Esophagus muscularis mucosa (tissue), 4 donors: ENCODE measurements around the gene HSPG2.
A peak's percentile ranks its signal among the peaks of the same experiment; 100 is the strongest.

ENCODE experiments used
- EP300 ChIP-seq: sonication (generic); formaldehyde crosslinking; IDR thresholded peaks from one replicate; pipeline ENCODE4 v1.6.1; 2017; ENCODE audit warnings: antibody characterized with exemption
- POLR2A ChIP-seq: fragments of 450-650 bp; IDR thresholded peaks from one replicate; pipeline ENCODE4 v1.6.1; 2017; ENCODE audit warnings: antibody characterized with exemption, moderate library complexity, mild to moderate bottlenecking, low read depth
- POLR2AphosphoS5 ChIP-seq, 2 donors: sonication (generic); formaldehyde crosslinking; IDR thresholded peaks; one replicate each; pipeline ENCODE4 v1.6.1; 2017; ENCODE audit warnings: antibody characterized with exemption in 2 of 2
- TF ChIP-seq, protein P1 (sequence below), 3 experiments: fragments of 200-600 bp in 2 of 3; fragments of 450-650 bp in 1 of 3; sonication (generic) in 2 of 3; IDR thresholded peaks; one replicate each; pipeline ENCODE4 v1.5.1; 2017 to 2019; ENCODE audit warnings: antibody characterized with exemption in 3 of 3, mild to moderate bottlenecking in 2 of 3, moderate library complexity in 1 of 3

DNA sequence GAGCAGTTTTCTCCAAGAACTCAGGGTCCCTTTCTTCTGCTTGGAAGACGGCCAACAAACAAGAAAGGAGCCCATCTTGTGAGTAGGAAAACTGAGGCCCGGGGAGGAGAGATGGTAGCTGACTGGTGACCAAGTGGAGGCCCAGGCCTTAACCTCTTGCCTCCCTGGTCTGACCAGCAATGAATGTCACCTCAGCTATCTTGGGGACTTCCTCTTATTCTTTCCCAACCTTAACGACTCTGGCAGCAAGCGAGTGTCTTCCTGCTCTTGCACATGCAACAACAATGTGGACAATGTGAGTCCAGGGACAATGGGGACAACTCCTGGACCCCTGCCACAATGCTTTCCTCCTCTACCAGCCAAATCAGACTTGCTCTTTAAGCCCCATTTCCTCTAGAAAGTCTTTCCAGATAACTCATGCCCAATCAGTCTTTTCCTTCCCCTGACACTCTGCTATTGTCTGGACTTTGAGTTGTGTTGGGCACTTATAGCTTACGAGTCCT lies 12.6 kb downstream of the HSPG2 start:
- TF ChIP-seq, protein P1, sequence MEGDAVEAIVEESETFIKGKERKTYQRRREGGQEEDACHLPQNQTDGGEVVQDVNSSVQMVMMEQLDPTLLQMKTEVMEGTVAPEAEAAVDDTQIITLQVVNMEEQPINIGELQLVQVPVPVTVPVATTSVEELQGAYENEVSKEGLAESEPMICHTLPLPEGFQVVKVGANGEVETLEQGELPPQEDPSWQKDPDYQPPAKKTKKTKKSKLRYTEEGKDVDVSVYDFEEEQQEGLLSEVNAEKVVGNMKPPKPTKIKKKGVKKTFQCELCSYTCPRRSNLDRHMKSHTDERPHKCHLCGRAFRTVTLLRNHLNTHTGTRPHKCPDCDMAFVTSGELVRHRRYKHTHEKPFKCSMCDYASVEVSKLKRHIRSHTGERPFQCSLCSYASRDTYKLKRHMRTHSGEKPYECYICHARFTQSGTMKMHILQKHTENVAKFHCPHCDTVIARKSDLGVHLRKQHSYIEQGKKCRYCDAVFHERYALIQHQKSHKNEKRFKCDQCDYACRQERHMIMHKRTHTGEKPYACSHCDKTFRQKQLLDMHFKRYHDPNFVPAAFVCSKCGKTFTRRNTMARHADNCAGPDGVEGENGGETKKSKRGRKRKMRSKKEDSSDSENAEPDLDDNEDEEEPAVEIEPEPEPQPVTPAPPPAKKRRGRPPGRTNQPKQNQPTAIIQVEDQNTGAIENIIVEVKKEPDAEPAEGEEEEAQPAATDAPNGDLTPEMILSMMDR (IDR thresholded peaks at IDR 0.05): no peak
- TF ChIP-seq POLR2A (no peak), POLR2AphosphoS5 (IDR thresholded peaks at IDR 0.05) (peak; percentile 59 to 63), EP300 (no peak)
